SJCRH30 (cell line): Measurements from ENCODE around the gene BCAT1. TPM values are rescaled to one million over a fixed set of nuclear protein-coding genes. Genes with fewer than 3 reads are reported as not detected.
A peak's percentile ranks its signal among the peaks of the same experiment; 100 is the strongest.

ENCODE experiments used
- DNase-seq, 2 experiments: peaks; one replicate each; pipeline ENCODE4 v3.0.0-alpha.2; 2015 to 2020
- H3K27ac ChIP-seq: fragments of 250-450 bp; sonication (Bioruptor Pico); 2 replicates; pipeline ENCODE4 v1.5.1; 2020; ENCODE audit warnings: mild to moderate bottlenecking, moderate library complexity
- H3K27me3 ChIP-seq: fragments of 250-450 bp; sonication (Bioruptor Pico); 2 replicates; pipeline ENCODE4 v1.5.1; 2020; ENCODE audit warnings: mild to moderate bottlenecking, moderate library complexity
- H3K36me3 ChIP-seq: fragments of 250-450 bp; sonication (Bioruptor Pico); 2 replicates; pipeline ENCODE4 v1.5.1; 2020; ENCODE audit warnings: mild to moderate bottlenecking, moderate library complexity
- H3K4me1 ChIP-seq: fragments of 250-450 bp; sonication (Bioruptor Pico); 2 replicates; pipeline ENCODE4 v1.5.1; 2020; ENCODE audit warnings: mild to moderate bottlenecking, moderate library complexity
- H3K4me3 ChIP-seq: fragments of 250-450 bp; sonication (Bioruptor Pico); 2 replicates; pipeline ENCODE4 v1.5.1; 2020; ENCODE audit warnings: mild to moderate bottlenecking, moderate library complexity
- H3K9me3 ChIP-seq: fragments of 250-450 bp; sonication (Bioruptor Pico); replicated peaks from 2 replicates; pipeline ENCODE4 v1.5.1; 2020; ENCODE audit warnings: mild to moderate bottlenecking, moderate library complexity
- total RNA-seq: library from RNA; depleted of rRNA; stranded (reverse); fragments of >200 nt; shearing (Covaris generic); gene quantifications from 2 replicates; pipeline ENCODE4 v1.2.3, GENCODE V29; 2014

BCAT1 gene
- total RNA-seq, 1 experiment from 2014 or later: 239 TPM

GRCh38 chr12:24788886-24789285, 160.0 kb downstream of the BCAT1 start:
- Histone ChIP-seq H3K4me1 (no peaks in the 10 kb centered on the region), H3K27ac (no peak overlapping the region), H3K4me3 (no peak overlapping the region), H3K36me3 (no peaks in the 10 kb centered on the region), H3K27me3 (no peaks in the 10 kb centered on the region; the same call in 1 of the 2 replicates), H3K9me3 (no peaks in the 10 kb centered on the region; the same call in 1 of the 2 replicates)
- DNase-seq: no peak

- no peak overlapping the region for H3K27ac ChIP-seq
- H3K4me1 ChIP-seq: peaks cover 21% of the 10 kb centered on the region
- H3K27me3 ChIP-seq: no peaks in the 10 kb centered on the region
- no peak overlapping the region for H3K4me3 ChIP-seq
- peak in 1 of 2 experiments; percentile 17 for DNase-seq
- 0 out of 2 replicates have a peak, but pooled peaks cover 2% of the 10 kb centered on the region for H3K9me3 ChIP-seq
- no peaks in the 10 kb centered on the region for H3K36me3 ChIP-seq
These were observed 168.1 kb downstream of the BCAT1 start for GRCh38 chr12:24780697-24781368.

- Histone ChIP-seq H3K27me3 (no peaks in the 10 kb centered on the region), H3K36me3 (no peaks in the 10 kb centered on the region), H3K4me3 (no peak overlapping the region), H3K4me1 (peaks cover 21% of the 10 kb centered on the region), H3K27ac (no peak overlapping the region), H3K9me3 (0 out of 2 replicates have a peak, but pooled peaks cover 2% of the 10 kb centered on the region)
- peak; percentile 11 to 73 for DNase-seq
These were observed 170.2 kb downstream of the BCAT1 start for GRCh38 chr12:24778486-24779304.

GRCh38 chr12:24777359-24777758, 171.5 kb downstream of the BCAT1 start:
- Histone ChIP-seq H3K4me1 (peaks cover 21% of the 10 kb centered on the region), H3K9me3 (0 out of 2 replicates have a peak, but pooled peaks cover 2% of the 10 kb centered on the region), H3K27ac (no peak overlapping the region), H3K27me3 (no peaks in the 10 kb centered on the region), H3K4me3 (no peak overlapping the region), H3K36me3 (no peaks in the 10 kb centered on the region)
- DNase-seq: no peak

GRCh38 chr12:24776861-24777260, 172.0 kb downstream of the BCAT1 start:
- DNase-seq: no peak
- Histone ChIP-seq H3K9me3 (0 out of 2 replicates have a peak, but pooled peaks cover 2% of the 10 kb centered on the region), H3K27ac (no peak overlapping the region), H3K36me3 (no peaks in the 10 kb centered on the region), H3K4me1 (peaks cover 21% of the 10 kb centered on the region), H3K27me3 (no peaks in the 10 kb centered on the region), H3K4me3 (no peak overlapping the region)

- no peak for DNase-seq
- Histone ChIP-seq H3K27ac (no peak overlapping the region), H3K36me3 (no peaks in the 10 kb centered on the region), H3K4me1 (peaks cover 21% of the 10 kb centered on the region), H3K27me3 (no peaks in the 10 kb centered on the region), H3K4me3 (no peak overlapping the region), H3K9me3 (0 out of 2 replicates have a peak, but pooled peaks cover 2% of the 10 kb centered on the region)
These were observed 173.8 kb downstream of the BCAT1 start for GRCh38 chr12:24775073-24775472.

- Histone ChIP-seq H3K27me3 (no peaks in the 10 kb centered on the region), H3K4me1 (peaks cover 21% of the 10 kb centered on the region), H3K27ac (no peak overlapping the region), H3K36me3 (no peaks in the 10 kb centered on the region), H3K4me3 (no peak overlapping the region), H3K9me3 (0 out of 2 replicates have a peak, but pooled peaks cover 2% of the 10 kb centered on the region)
- no peak for DNase-seq
These were observed 174.9 kb downstream of the BCAT1 start for GRCh38 chr12:24773996-24774395.

GRCh38 chr12:24772813-24773212, 176.1 kb downstream of the BCAT1 start:
- Histone ChIP-seq H3K4me3 (no peak overlapping the region), H3K27me3 (no peaks in the 10 kb centered on the region), H3K9me3 (0 out of 2 replicates have a peak, but pooled peaks cover 2% of the 10 kb centered on the region), H3K27ac (no peak overlapping the region), H3K36me3 (no peaks in the 10 kb centered on the region), H3K4me1 (peaks cover 12% of the 10 kb centered on the region; the same call in 1 of the 2 replicates)
- DNase-seq: no peak

GRCh38 chr12:24770821-24771220, 178.1 kb downstream of the BCAT1 start:
- no peaks in the 10 kb centered on the region for H3K36me3 ChIP-seq
- no peak for DNase-seq
- H3K27ac ChIP-seq: no peak overlapping the region
- H3K27me3 ChIP-seq: no peaks in the 10 kb centered on the region
- no peak overlapping the region for H3K4me3 ChIP-seq
- no peaks in the 10 kb centered on the region for H3K9me3 ChIP-seq
- no peaks in the 10 kb centered on the region for H3K4me1 ChIP-seq

GRCh38 chr12:24770334-24770733, 178.6 kb downstream of the BCAT1 start:
- Histone ChIP-seq H3K36me3 (no peaks in the 10 kb centered on the region), H3K4me1 (no peaks in the 10 kb centered on the region), H3K9me3 (no peaks in the 10 kb centered on the region), H3K27ac (no peak overlapping the region), H3K27me3 (no peaks in the 10 kb centered on the region), H3K4me3 (no peak overlapping the region)
- DNase-seq: no peak

GRCh38 chr12:24769682-24770081, 179.2 kb downstream of the BCAT1 start:
- no peak overlapping the region for H3K4me3 ChIP-seq
- H3K4me1 ChIP-seq: no peaks in the 10 kb centered on the region
- no peaks in the 10 kb centered on the region for H3K27me3 ChIP-seq
- no peaks in the 10 kb centered on the region for H3K36me3 ChIP-seq
- no peak overlapping the region for H3K27ac ChIP-seq
- no peaks in the 10 kb centered on the region for H3K9me3 ChIP-seq
- no peak for DNase-seq

- Histone ChIP-seq H3K27me3 (no peaks in the 10 kb centered on the region), H3K27ac (no peak overlapping the region), H3K4me1 (no peaks in the 10 kb centered on the region), H3K36me3 (no peaks in the 10 kb centered on the region), H3K9me3 (no peaks in the 10 kb centered on the region), H3K4me3 (no peak overlapping the region)
- no peak for DNase-seq
These were observed 180.5 kb downstream of the BCAT1 start for GRCh38 chr12:24768415-24768814.

GRCh38 chr12:24767016-24767415, 181.9 kb downstream of the BCAT1 start:
- no peaks in the 10 kb centered on the region for H3K27me3 ChIP-seq
- no peaks in the 10 kb centered on the region for H3K9me3 ChIP-seq
- no peak overlapping the region for H3K4me3 ChIP-seq
- DNase-seq: no peak
- H3K27ac ChIP-seq: no peak overlapping the region
- no peaks in the 10 kb centered on the region for H3K4me1 ChIP-seq
- H3K36me3 ChIP-seq: no peaks in the 10 kb centered on the region

- Histone ChIP-seq H3K27me3 (no peaks in the 10 kb centered on the region), H3K4me1 (peaks cover 13% of the 10 kb centered on the region; the same call in 1 of the 2 replicates), H3K27ac (no peak overlapping the region), H3K36me3 (no peaks in the 10 kb centered on the region), H3K4me3 (no peak overlapping the region), H3K9me3 (no peaks in the 10 kb centered on the region)
- no peak for DNase-seq
These were observed 184.2 kb downstream of the BCAT1 start for GRCh38 chr12:24764712-24765111.
